ENCODE measurements around the gene UPP2. TPM values are rescaled to one million over a fixed set of nuclear protein-coding genes. Genes with fewer than 3 reads are reported as not detected.

UPP2 gene
- total RNA-seq, 1 experiment from 2014 or later: not detected

DNA sequence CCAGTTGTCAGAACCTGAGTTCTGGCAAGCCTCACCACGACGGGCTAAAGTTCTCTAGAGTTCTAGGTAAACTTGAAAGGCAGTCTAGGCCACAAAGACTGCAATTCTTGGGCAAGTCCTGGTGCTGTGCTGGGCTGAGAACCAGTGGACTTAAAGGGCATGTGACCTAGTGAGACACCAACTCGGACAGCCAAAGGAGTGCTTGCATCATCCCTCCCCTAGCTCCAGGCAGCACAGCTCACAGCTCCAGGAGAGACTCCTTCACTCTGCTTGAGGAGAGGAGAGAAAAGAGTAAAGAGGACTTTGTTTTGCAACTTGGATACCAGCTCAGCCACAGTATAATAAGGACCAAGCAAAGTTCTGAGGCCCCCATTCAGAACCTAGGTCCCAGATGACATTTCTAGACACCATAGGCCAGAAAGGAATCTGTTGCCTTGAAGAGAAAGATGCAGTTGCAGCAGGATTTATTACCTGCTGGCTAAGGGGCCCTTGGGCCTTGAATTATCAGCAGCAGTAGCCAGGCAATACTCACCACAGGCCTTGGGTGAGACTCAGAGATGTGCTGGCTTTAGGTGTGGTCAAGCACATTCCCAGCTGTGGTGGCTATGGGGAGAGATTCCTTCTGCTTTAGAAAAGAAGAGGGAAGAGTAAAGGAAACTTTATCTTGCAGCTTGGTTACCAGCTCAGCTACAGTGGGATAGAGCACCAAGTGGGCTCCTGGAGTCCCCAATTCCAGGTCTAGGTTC lies 51.8 kb downstream of the UPP2 start:
- H3K27me3 Mint-ChIP-seq (ENCODE audit: low read depth): no peaks in the 10 kb centered on the region; the same call in 1 of the 2 replicates
- CTCF ChIA-PET: no interaction called here
- TF ChIP-seq, protein P1, sequence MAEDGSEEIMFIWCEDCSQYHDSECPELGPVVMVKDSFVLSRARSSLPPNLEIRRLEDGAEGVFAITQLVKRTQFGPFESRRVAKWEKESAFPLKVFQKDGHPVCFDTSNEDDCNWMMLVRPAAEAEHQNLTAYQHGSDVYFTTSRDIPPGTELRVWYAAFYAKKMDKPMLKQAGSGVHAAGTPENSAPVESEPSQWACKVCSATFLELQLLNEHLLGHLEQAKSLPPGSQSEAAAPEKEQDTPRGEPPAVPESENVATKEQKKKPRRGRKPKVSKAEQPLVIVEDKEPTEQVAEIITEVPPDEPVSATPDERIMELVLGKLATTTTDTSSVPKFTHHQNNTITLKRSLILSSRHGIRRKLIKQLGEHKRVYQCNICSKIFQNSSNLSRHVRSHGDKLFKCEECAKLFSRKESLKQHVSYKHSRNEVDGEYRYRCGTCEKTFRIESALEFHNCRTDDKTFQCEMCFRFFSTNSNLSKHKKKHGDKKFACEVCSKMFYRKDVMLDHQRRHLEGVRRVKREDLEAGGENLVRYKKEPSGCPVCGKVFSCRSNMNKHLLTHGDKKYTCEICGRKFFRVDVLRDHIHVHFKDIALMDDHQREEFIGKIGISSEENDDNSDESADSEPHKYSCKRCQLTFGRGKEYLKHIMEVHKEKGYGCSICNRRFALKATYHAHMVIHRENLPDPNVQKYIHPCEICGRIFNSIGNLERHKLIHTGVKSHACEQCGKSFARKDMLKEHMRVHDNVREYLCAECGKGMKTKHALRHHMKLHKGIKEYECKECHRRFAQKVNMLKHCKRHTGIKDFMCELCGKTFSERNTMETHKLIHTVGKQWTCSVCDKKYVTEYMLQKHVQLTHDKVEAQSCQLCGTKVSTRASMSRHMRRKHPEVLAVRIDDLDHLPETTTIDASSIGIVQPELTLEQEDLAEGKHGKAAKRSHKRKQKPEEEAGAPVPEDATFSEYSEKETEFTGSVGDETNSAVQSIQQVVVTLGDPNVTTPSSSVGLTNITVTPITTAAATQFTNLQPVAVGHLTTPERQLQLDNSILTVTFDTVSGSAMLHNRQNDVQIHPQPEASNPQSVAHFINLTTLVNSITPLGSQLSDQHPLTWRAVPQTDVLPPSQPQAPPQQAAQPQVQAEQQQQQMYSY (CRISPR knock-in tag; IDR thresholded peaks at IDR 0.05): no peak
- TF ChIP-seq ZNF219 (CRISPR knock-in tag; IDR thresholded peaks at IDR 0.05; ENCODE audit: borderline replicate concordance): no peak
- no peak for TF ChIP-seq ATF1 (CRISPR knock-in tag; IDR thresholded peaks at IDR 0.05)
- no peak for TF ChIP-seq SMAD4 (CRISPR knock-in tag; IDR thresholded peaks at IDR 0.05)
- TF ChIP-seq, protein P2, sequence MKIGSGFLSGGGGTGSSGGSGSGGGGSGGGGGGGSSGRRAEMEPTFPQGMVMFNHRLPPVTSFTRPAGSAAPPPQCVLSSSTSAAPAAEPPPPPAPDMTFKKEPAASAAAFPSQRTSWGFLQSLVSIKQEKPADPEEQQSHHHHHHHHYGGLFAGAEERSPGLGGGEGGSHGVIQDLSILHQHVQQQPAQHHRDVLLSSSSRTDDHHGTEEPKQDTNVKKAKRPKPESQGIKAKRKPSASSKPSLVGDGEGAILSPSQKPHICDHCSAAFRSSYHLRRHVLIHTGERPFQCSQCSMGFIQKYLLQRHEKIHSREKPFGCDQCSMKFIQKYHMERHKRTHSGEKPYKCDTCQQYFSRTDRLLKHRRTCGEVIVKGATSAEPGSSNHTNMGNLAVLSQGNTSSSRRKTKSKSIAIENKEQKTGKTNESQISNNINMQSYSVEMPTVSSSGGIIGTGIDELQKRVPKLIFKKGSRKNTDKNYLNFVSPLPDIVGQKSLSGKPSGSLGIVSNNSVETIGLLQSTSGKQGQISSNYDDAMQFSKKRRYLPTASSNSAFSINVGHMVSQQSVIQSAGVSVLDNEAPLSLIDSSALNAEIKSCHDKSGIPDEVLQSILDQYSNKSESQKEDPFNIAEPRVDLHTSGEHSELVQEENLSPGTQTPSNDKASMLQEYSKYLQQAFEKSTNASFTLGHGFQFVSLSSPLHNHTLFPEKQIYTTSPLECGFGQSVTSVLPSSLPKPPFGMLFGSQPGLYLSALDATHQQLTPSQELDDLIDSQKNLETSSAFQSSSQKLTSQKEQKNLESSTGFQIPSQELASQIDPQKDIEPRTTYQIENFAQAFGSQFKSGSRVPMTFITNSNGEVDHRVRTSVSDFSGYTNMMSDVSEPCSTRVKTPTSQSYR (CRISPR knock-in tag; IDR thresholded peaks at IDR 0.05): no peak
- TF ChIP-seq CBFB (CRISPR knock-in tag; IDR thresholded peaks at IDR 0.05; ENCODE audit: low read depth): no peak
- TF ChIP-seq ZBTB21 (CRISPR knock-in tag; IDR thresholded peaks at IDR 0.05; ENCODE audit: borderline replicate concordance): no peak
- no peak for TF ChIP-seq ZNF671 (CRISPR knock-in tag; IDR thresholded peaks at IDR 0.05)
- no peak for TF ChIP-seq EMX1 (CRISPR knock-in tag; IDR thresholded peaks at IDR 0.05)
- no peak for TF ChIP-seq ATF6 (CRISPR knock-in tag; IDR thresholded peaks at IDR 0.05)
- no peak for TF ChIP-seq ZNF396 (CRISPR knock-in tag; IDR thresholded peaks at IDR 0.05; ENCODE audit: borderline replicate concordance)
- TF ChIP-seq, protein P3, sequence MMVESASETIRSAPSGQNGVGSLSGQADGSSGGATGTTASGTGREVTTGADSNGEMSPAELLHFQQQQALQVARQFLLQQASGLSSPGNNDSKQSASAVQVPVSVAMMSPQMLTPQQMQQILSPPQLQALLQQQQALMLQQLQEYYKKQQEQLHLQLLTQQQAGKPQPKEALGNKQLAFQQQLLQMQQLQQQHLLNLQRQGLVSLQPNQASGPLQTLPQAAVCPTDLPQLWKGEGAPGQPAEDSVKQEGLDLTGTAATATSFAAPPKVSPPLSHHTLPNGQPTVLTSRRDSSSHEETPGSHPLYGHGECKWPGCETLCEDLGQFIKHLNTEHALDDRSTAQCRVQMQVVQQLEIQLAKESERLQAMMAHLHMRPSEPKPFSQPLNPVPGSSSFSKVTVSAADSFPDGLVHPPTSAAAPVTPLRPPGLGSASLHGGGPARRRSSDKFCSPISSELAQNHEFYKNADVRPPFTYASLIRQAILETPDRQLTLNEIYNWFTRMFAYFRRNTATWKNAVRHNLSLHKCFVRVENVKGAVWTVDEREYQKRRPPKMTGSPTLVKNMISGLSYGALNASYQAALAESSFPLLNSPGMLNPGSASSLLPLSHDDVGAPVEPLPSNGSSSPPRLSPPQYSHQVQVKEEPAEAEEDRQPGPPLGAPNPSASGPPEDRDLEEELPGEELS (CRISPR knock-in tag; IDR thresholded peaks at IDR 0.05): no peak
- TF ChIP-seq GRHL2 (CRISPR knock-in tag; IDR thresholded peaks at IDR 0.05; ENCODE audit: insufficient replicate concordance, severe bottlenecking): no peak
- TF ChIP-seq ZNF232 (CRISPR knock-in tag; IDR thresholded peaks at IDR 0.05): no peak
- no peak for TF ChIP-seq ZNF416 (CRISPR knock-in tag; IDR thresholded peaks at IDR 0.05)
- H3K27ac Mint-ChIP-seq: no peak overlapping the region
- H3K36me3 Mint-ChIP-seq: no peaks in the 10 kb centered on the region
- DNase-seq (ENCODE audit: low spot score): no peak
- no peak overlapping the region for H3K4me3 Mint-ChIP-seq
- H3K4me1 Mint-ChIP-seq: no peaks in the 10 kb centered on the region
- no peak for ATAC-seq
- POLR2A ChIA-PET: no interaction called here
- H3K9me3 Mint-ChIP-seq: peaks cover 25% of the 10 kb centered on the region

All from WTC11 (cell line).